GM18508 (cell line): ENCODE results near the gene SS18L1.

ENCODE experiments used
- ATAC-seq: cut with Tn5 transposase; IDR thresholded peaks from one replicate; pipeline ENCODE4 v1.9.1; 2021; ENCODE audit warnings: moderate number of reproducible peaks; ENCODE audit not compliant: insufficient read depth, unreplicated experiment

SS18L1 gene

GRCh38 chr20:62208795-62209755 is 65.5 kb downstream of the SS18L1 start:
- no peak for ATAC-seq

- ATAC-seq, result no peak
Measured at GRCh38 chr20:62209850-62210495, 66.4 kb downstream of the SS18L1 start.

GRCh38 chr20:62210496-62210855 is 66.9 kb downstream of the SS18L1 start:
- no peak for ATAC-seq

GRCh38 chr20:62211216-62211615 is 67.6 kb downstream of the SS18L1 start:
- no peak for ATAC-seq

- no peak for ATAC-seq
Measured at GRCh38 chr20:62211769-62212288, 68.3 kb downstream of the SS18L1 start.

- no peak for ATAC-seq
Measured at GRCh38 chr20:62212299-62212698, 68.7 kb downstream of the SS18L1 start.

GRCh38 chr20:62214067-62214466 is 70.5 kb downstream of the SS18L1 start:
- ATAC-seq, result no peak

- no peak for ATAC-seq
Measured at GRCh38 chr20:62215020-62215990, 71.7 kb downstream of the SS18L1 start.

- ATAC-seq, result no peak
Measured at GRCh38 chr20:62215991-62216635, 72.5 kb downstream of the SS18L1 start.

GRCh38 chr20:62216636-62217566 is 73.3 kb downstream of the SS18L1 start:
- ATAC-seq, result no peak

GRCh38 chr20:62217913-62218773 is 74.6 kb downstream of the SS18L1 start:
- ATAC-seq, result no peak

- ATAC-seq, result no peak
Measured at GRCh38 chr20:62219101-62219991, 75.8 kb downstream of the SS18L1 start.

GRCh38 chr20:62219992-62220665 is 76.6 kb downstream of the SS18L1 start, which contains the start of gene HRH3:
Gene HRH3, minus strand, starts transcription at chr20:62220278. Its CDS starts 308 bp downstream, at chr20:62219970.
- ATAC-seq, result no peak

GRCh38 chr20:62220666-62221568 is 77.3 kb downstream of the SS18L1 start:
- ATAC-seq, result no peak

- ATAC-seq, result no peak
Measured at GRCh38 chr20:62222266-62222850, 78.8 kb downstream of the SS18L1 start.
